OCI-LY3 (cell line): ENCODE results near the gene MT1H.

Source experiments
- CTCF ChIP-seq: fragments of 200-600, 300-600 bp; sonication (generic); IDR thresholded peaks from 2 replicates; pipeline ENCODE4 v1.5.1; 2014; ENCODE audit warnings: antibody characterized with exemption, low read length, low read depth
- EZH2phosphoT487 ChIP-seq: fragments of 200-600 bp; shearing (Covaris generic); IDR thresholded peaks from 2 replicates; pipeline ENCODE4 v1.6.1; 2018; ENCODE audit warnings: antibody characterized with exemption, mixed run types, low read depth

GRCh38 chr16:56700631-56701030, 31.0 kb downstream of the MT1H start:
- TF ChIP-seq CTCF (no peak), EZH2phosphoT487 (no peak)
